ENCODE data around the gene HSDL1.

HSDL1 gene

DNA sequence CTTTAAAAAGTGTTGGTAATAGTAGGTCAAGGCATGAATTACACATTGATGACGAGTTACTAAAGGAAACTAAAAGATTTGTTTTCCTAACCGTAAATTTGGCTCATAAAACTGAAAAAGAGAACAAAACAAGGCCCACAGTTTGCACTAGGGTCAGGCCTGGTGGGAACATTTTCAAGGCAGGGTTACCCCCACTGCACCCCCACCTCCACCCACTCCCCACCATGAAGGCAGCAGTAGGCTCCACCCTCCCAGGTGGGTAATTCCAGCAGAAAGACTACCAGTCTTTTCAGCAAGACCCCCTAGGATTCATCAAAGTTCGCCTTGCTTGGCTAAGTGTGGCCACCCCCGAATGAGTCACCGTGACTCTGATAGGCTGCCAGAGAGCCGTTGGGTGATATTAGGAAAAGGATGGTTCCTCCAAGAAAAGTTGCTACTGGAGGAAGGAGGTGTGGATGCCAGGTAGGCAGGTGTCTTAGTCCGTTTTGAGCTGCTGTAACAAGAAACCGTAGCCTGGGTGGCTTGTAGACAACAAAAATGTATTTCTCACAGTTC, 8.8 kb upstream of the HSDL1 start:
- Histone ChIP-seq H3K9ac (ENCODE audit: low read depth, low read length) (no peak overlapping the region), H3K9me3 (ENCODE audit: insufficient read depth, low read length, severe bottlenecking) (no peaks in the 10 kb centered on the region), H2AFZ (ENCODE audit: low read depth, low read length) (no peak overlapping the region), H4K20me1 (ENCODE audit: insufficient read depth, low read length) (no peaks in the 10 kb centered on the region), H3K4me2 (ENCODE audit: insufficient read depth, low read length) (no peak overlapping the region), H3K79me2 (ENCODE audit: insufficient read depth, low read length) (no peaks in the 10 kb centered on the region), H3K27ac (ENCODE audit: low read length) (no peak overlapping the region), H3K4me3 (ENCODE audit: low read depth in 1 of 2, low read length in 2 of 2) (no peak overlapping the region), H3K4me1 (ENCODE audit: insufficient read depth, low read length) (no peaks in the 10 kb centered on the region), H3K36me3 (ENCODE audit: insufficient read depth, low read length) (no peaks in the 10 kb centered on the region), H3K27me3 (ENCODE audit: insufficient read depth, low read length, poor library complexity) (no peaks in the 10 kb centered on the region)
- TF ChIP-seq EZH2 (IDR thresholded peaks at IDR 0.05; ENCODE audit: borderline replicate concordance, low read depth, low read length, severe bottlenecking) (no peak), CTCF (IDR thresholded peaks at IDR 0.05; ENCODE audit: borderline replicate concordance, extremely low read depth, low read length, poor library complexity, severe bottlenecking) (no peak)
- no peak for ATAC-seq (ENCODE audit: insufficient read depth, low read depth)
- no peak for DNase-seq

DNA sequence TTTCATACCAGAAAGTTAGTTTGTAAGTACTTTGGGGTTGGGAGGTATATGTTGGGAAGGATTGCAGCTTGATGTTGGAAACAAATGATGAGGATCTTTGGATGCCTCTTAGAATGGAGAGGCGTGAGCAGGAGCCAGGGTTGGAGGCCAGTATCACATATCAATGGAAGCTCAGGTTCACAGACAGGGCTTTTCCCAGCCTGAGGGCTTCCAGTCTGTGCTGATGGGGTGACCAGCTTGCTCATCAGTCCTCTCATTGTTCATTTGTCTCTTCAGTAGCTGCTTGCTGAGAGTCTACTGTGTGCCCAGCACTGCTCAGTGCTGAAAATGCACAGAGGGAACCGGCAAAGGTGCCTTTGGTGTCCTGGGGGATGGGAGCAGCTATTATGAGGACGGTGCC, 5.9 kb upstream of the HSDL1 start:
- no peaks in the 10 kb centered on the region for H3K36me3 ChIP-seq (ENCODE audit: insufficient read depth, low read length)
- DNase-seq (no peak), ATAC-seq (ENCODE audit: insufficient read depth, low read depth) (no peak)
- no peak overlapping the region for H2AFZ ChIP-seq (ENCODE audit: low read depth, low read length)
- no peak overlapping the region for H3K4me3 ChIP-seq (ENCODE audit: low read depth in 1 of 2, low read length in 2 of 2)
- H3K9me3 ChIP-seq (ENCODE audit: insufficient read depth, low read length, severe bottlenecking), result no peaks in the 10 kb centered on the region
- no peak overlapping the region for H3K9ac ChIP-seq (ENCODE audit: low read depth, low read length)
- no peaks in the 10 kb centered on the region; the same call in 1 of the 2 replicates for H4K20me1 ChIP-seq (ENCODE audit: insufficient read depth, low read length)
- no peaks in the 10 kb centered on the region for H3K27me3 ChIP-seq (ENCODE audit: insufficient read depth, low read length, poor library complexity)
- no peak overlapping the region for H3K4me2 ChIP-seq (ENCODE audit: insufficient read depth, low read length)
- H3K27ac ChIP-seq (ENCODE audit: low read length), result no peak overlapping the region
- no peak for TF ChIP-seq CTCF (IDR thresholded peaks at IDR 0.05; ENCODE audit: borderline replicate concordance, extremely low read depth, low read length, poor library complexity, severe bottlenecking)
- no peak for TF ChIP-seq EZH2 (IDR thresholded peaks at IDR 0.05; ENCODE audit: borderline replicate concordance, low read depth, low read length, severe bottlenecking)
- no peaks in the 10 kb centered on the region for H3K79me2 ChIP-seq (ENCODE audit: insufficient read depth, low read length)
- no peaks in the 10 kb centered on the region for H3K4me1 ChIP-seq (ENCODE audit: insufficient read depth, low read length)

DNA sequence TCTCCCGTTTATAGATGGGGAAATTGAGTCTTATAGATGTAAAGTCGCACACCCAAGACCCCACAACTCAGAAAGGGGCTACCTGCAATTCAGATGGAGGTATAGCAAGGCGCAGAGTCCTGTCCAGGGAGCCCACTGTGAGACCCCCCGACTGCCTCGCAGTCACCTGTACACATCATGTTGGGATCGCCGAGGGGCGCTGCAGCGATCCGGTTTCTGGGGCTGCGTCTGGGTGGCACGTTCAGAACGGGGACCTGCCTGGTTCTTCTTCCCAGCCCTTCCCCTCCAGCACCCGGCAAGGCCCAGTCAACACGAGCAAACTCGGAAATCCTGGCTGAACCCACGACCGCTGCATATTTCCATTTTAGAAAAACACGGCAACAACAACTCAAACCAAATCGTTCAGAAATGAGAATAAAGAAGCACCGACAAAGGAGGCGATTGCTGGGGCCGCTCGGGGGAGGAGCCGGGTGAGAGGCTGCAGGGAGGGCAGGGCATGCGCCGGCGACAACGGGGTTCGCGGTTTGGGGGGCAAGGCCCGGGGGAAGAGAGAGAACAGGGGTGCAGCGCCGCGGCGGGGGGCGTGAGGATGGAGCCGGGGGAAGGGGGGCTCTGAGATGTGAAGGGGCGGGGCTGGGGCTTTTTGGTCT, 643 bp downstream of the HSDL1 start:
- peaks cover 3% of the 10 kb centered on the region; the same call in 1 of the 2 replicates for H3K36me3 ChIP-seq (ENCODE audit: insufficient read depth, low read length)
- TF ChIP-seq CTCF (IDR thresholded peaks at IDR 0.05; ENCODE audit: borderline replicate concordance, extremely low read depth, low read length, poor library complexity, severe bottlenecking) (peak; percentile 44), EZH2 (IDR thresholded peaks at IDR 0.05; ENCODE audit: borderline replicate concordance, low read depth, low read length, severe bottlenecking) (no peak)
- peaks cover 52% of the 10 kb centered on the region for H3K4me1 ChIP-seq (ENCODE audit: insufficient read depth, low read length)
- H3K9ac ChIP-seq (ENCODE audit: low read depth, low read length), result peak overlapping the region; percentile 78
- DNase-seq (peak; percentile 50), ATAC-seq (ENCODE audit: insufficient read depth, low read depth) (peak; percentile 51)
- peak overlapping the region; percentile 100 for H3K4me2 ChIP-seq (ENCODE audit: insufficient read depth, low read length)
- H3K4me3 ChIP-seq (ENCODE audit: low read depth in 1 of 2, low read length in 2 of 2), result peak overlapping the region; percentile 97 to 98
- peak overlapping the region; percentile 74 for H2AFZ ChIP-seq (ENCODE audit: low read depth, low read length)
- peak overlapping the region; percentile 76 for H3K27ac ChIP-seq (ENCODE audit: low read length)
- peaks cover 22% of the 10 kb centered on the region for H4K20me1 ChIP-seq (ENCODE audit: insufficient read depth, low read length)
- no peaks in the 10 kb centered on the region for H3K9me3 ChIP-seq (ENCODE audit: insufficient read depth, low read length, severe bottlenecking)
- H3K79me2 ChIP-seq (ENCODE audit: insufficient read depth, low read length), result peaks cover 54% of the 10 kb centered on the region
- no peaks in the 10 kb centered on the region for H3K27me3 ChIP-seq (ENCODE audit: insufficient read depth, low read length, poor library complexity)
